Activated CD8-positive, alpha-beta memory T cell treated with anti-CD3 and anti-CD28 coated beads, Interleukin-2, amount 10 ng/mL, durations not matched to agents 7 days and 5 days (primary cell): ENCODE measurements around the gene ATXN1. TPM values are rescaled to one million over a fixed set of nuclear protein-coding genes. Genes with fewer than 3 reads are reported as not detected.
A peak's percentile ranks its signal among the peaks of the same experiment; 100 is the strongest.

Experiments used
- ATAC-seq: fragments of 150-1000 bp; cut with Tn5 transposase; one replicate; pipeline ENCODE4 v1.10.0; 2021; ENCODE audit warnings: moderate library complexity
- CTCF ChIA-PET: fragments of 350-600 bp; sonication (Branson Sonifier 250); formaldehyde crosslinking; loops from one replicate; lab custom pipeline; 2021; ENCODE audit warnings: antibody characterized with exemption; lab: Charles Lee
- DNase-seq: peaks from one replicate; pipeline ENCODE4 v3.0.0-alpha.2; 2020
- H3K27ac Mint-ChIP-seq: one replicate; pipeline ENCODE4 v1.8.0; 2021; ENCODE audit warnings: mild to moderate bottlenecking, mixed read lengths
- H3K27me3 Mint-ChIP-seq: one replicate; pipeline ENCODE4 v1.8.0; 2021; ENCODE audit warnings: mixed read lengths
- H3K36me3 Mint-ChIP-seq: one replicate; pipeline ENCODE4 v1.8.0; 2021; ENCODE audit warnings: mild to moderate bottlenecking, mixed read lengths
- H3K4me1 Mint-ChIP-seq: one replicate; pipeline ENCODE4 v1.8.0; 2021; ENCODE audit warnings: mixed read lengths
- H3K4me3 Mint-ChIP-seq: one replicate; pipeline ENCODE4 v1.8.0; 2021; ENCODE audit warnings: mild to moderate bottlenecking, moderate library complexity, mixed read lengths
- H3K9me3 Mint-ChIP-seq: one replicate; pipeline ENCODE4 v1.8.0; 2022; ENCODE audit warnings: low read depth, mixed read lengths
- total RNA-seq, 2 experiments: library from RNA; stranded (reverse); gene quantifications; one replicate each; pipeline ENCODE4 v1.2.3, GENCODE V29; 2021

ATXN1 gene
- total RNA-seq, 2 experiments from 2014 or later, result 84.6 to 117 TPM

- no peaks in the 10 kb centered on the region for H3K27me3 Mint-ChIP-seq
- DNase-seq (no peak), ATAC-seq (no peak)
- H3K27ac Mint-ChIP-seq, result no peak overlapping the region
- H3K4me3 Mint-ChIP-seq, result no peak overlapping the region
- H3K4me1 Mint-ChIP-seq, result peaks cover 86% of the 10 kb centered on the region
- CTCF ChIA-PET, result interaction anchor here (2.0 kb wide), 1 partner anchor 273 kb away, joined by 5 read pairs; no protein-coding TSS in a partner anchor
- H3K36me3 Mint-ChIP-seq, result peaks cover 16% of the 10 kb centered on the region
- no peaks in the 10 kb centered on the region for H3K9me3 Mint-ChIP-seq
Observed at GRCh38 chr6:16490616-16491015, 270.6 kb downstream of the ATXN1 start.

GRCh38 chr6:16488813-16489212 is 272.4 kb downstream of the ATXN1 start:
- Mint-ChIP-seq H3K4me1 (peaks cover 85% of the 10 kb centered on the region), H3K27ac (peak overlapping the region; percentile 91), H3K27me3 (no peaks in the 10 kb centered on the region), H3K9me3 (no peaks in the 10 kb centered on the region), H3K4me3 (no peak overlapping the region), H3K36me3 (peaks cover 25% of the 10 kb centered on the region)
- ATAC-seq (no peak), DNase-seq (no peak)
- CTCF ChIA-PET, result interaction anchor here (1.0 to 2.2 kb wide), 7 partner anchors 15 to 282 kb away, joined by 3 to 5 read pairs (median 4); no protein-coding TSS in a partner anchor

- Mint-ChIP-seq H3K27me3 (no peaks in the 10 kb centered on the region), H3K4me3 (peak overlapping the region; percentile 73), H3K4me1 (peaks cover 87% of the 10 kb centered on the region), H3K27ac (peak overlapping the region; percentile 91), H3K9me3 (no peaks in the 10 kb centered on the region), H3K36me3 (peaks cover 32% of the 10 kb centered on the region)
- ATAC-seq (peak; percentile 21), DNase-seq (no peak)
- CTCF ChIA-PET, result interaction anchor here (1.0 to 2.2 kb wide), 6 partner anchors 16 to 283 kb away, joined by 3 to 5 read pairs (median 4); no protein-coding TSS in a partner anchor
Observed at GRCh38 chr6:16487996-16488674, 273.1 kb downstream of the ATXN1 start.

- Mint-ChIP-seq H3K4me3 (peak overlapping the region; percentile 73), H3K27me3 (no peaks in the 10 kb centered on the region), H3K36me3 (peaks cover 38% of the 10 kb centered on the region), H3K27ac (peak overlapping the region; percentile 91), H3K9me3 (no peaks in the 10 kb centered on the region), H3K4me1 (peaks cover 92% of the 10 kb centered on the region)
- DNase-seq (peak; percentile 75), ATAC-seq (peak; percentile 13)
- CTCF ChIA-PET, result interaction anchor here (0.6 to 2.6 kb wide), 7 partner anchors 12 to 277 kb away, joined by 3 to 7 read pairs (median 5); partner anchors contain the start of gene ATXN1
Observed at GRCh38 chr6:16486661-16487060, 274.6 kb downstream of the ATXN1 start.

GRCh38 chr6:16483315-16483875 is 277.9 kb downstream of the ATXN1 start:
- ATAC-seq (peak; percentile 31), DNase-seq (peak; percentile 56)
- peak overlapping the region; percentile 91 for H3K27ac Mint-ChIP-seq
- CTCF ChIA-PET, result interaction anchor here (1.6 to 2.3 kb wide), 3 partner anchors 9 to 28 kb away, joined by 4 to 16 read pairs (median 6); no protein-coding TSS in a partner anchor
- no peaks in the 10 kb centered on the region for H3K27me3 Mint-ChIP-seq
- H3K4me1 Mint-ChIP-seq, result peaks cover 89% of the 10 kb centered on the region
- H3K36me3 Mint-ChIP-seq, result peaks cover 54% of the 10 kb centered on the region
- peak overlapping the region; percentile 39 for H3K4me3 Mint-ChIP-seq
- no peaks in the 10 kb centered on the region for H3K9me3 Mint-ChIP-seq

GRCh38 chr6:16482702-16483314 is 278.5 kb downstream of the ATXN1 start:
- peak overlapping the region; percentile 91 for H3K27ac Mint-ChIP-seq
- CTCF ChIA-PET, result interaction anchor here (1.9 kb wide), 1 partner anchor 8 kb away, joined by 6 read pairs; no protein-coding TSS in a partner anchor
- peak; percentile 2 for ATAC-seq
- H3K4me1 Mint-ChIP-seq, result peaks cover 87% of the 10 kb centered on the region
- H3K4me3 Mint-ChIP-seq, result peak overlapping the region; percentile 39
- peak; percentile 62 for DNase-seq
- no peaks in the 10 kb centered on the region for H3K27me3 Mint-ChIP-seq
- no peaks in the 10 kb centered on the region for H3K9me3 Mint-ChIP-seq
- peaks cover 58% of the 10 kb centered on the region for H3K36me3 Mint-ChIP-seq

GRCh38 chr6:16481697-16482399 is 279.4 kb downstream of the ATXN1 start:
- Mint-ChIP-seq H3K27ac (peak overlapping the region; percentile 91), H3K9me3 (no peaks in the 10 kb centered on the region), H3K27me3 (no peaks in the 10 kb centered on the region), H3K36me3 (peaks cover 68% of the 10 kb centered on the region), H3K4me1 (peaks cover 87% of the 10 kb centered on the region), H3K4me3 (peak overlapping the region; percentile 5)
- peak; percentile 83 for ATAC-seq
- CTCF ChIA-PET, result interaction anchor here (1.3 to 2.5 kb wide), 4 partner anchors 11 to 280 kb away, joined by 3 to 8 read pairs (median 7); no protein-coding TSS in a partner anchor
- peak; percentile 85 for DNase-seq

GRCh38 chr6:16480763-16481560 is 280.3 kb downstream of the ATXN1 start:
- CTCF ChIA-PET, result interaction anchor here (0.6 to 2.5 kb wide), 10 partner anchors 10 to 366 kb away, joined by 3 to 8 read pairs (median 4); no protein-coding TSS in a partner anchor
- Mint-ChIP-seq H3K9me3 (no peaks in the 10 kb centered on the region), H3K27me3 (no peaks in the 10 kb centered on the region), H3K4me3 (peak overlapping the region; percentile 25), H3K36me3 (peaks cover 68% of the 10 kb centered on the region), H3K4me1 (peaks cover 86% of the 10 kb centered on the region), H3K27ac (peak overlapping the region; percentile 91)
- no peak for DNase-seq
- ATAC-seq, result no peak

GRCh38 chr6:16477367-16478149 is 283.7 kb downstream of the ATXN1 start:
- Mint-ChIP-seq H3K9me3 (no peaks in the 10 kb centered on the region), H3K4me3 (no peak overlapping the region), H3K36me3 (peaks cover 64% of the 10 kb centered on the region), H3K4me1 (peaks cover 82% of the 10 kb centered on the region), H3K27me3 (no peaks in the 10 kb centered on the region), H3K27ac (peak overlapping the region; percentile 20)
- no peak for DNase-seq
- CTCF ChIA-PET, result interaction anchor here (1.3 kb wide), 1 partner anchor 34 kb away, joined by 4 read pairs; no protein-coding TSS in a partner anchor
- no peak for ATAC-seq

- H3K36me3 Mint-ChIP-seq, result peaks cover 58% of the 10 kb centered on the region
- H3K27me3 Mint-ChIP-seq, result no peaks in the 10 kb centered on the region
- CTCF ChIA-PET, result no interaction called here
- DNase-seq (no peak), ATAC-seq (no peak)
- peaks cover 82% of the 10 kb centered on the region for H3K4me1 Mint-ChIP-seq
- H3K9me3 Mint-ChIP-seq, result no peaks in the 10 kb centered on the region
- H3K27ac Mint-ChIP-seq, result peak overlapping the region; percentile 58
- H3K4me3 Mint-ChIP-seq, result no peak overlapping the region
Observed at GRCh38 chr6:16476861-16477260, 284.4 kb downstream of the ATXN1 start.

- ATAC-seq, result no peak
- no peak overlapping the region for H3K27ac Mint-ChIP-seq
- CTCF ChIA-PET, result no interaction called here
- H3K4me3 Mint-ChIP-seq, result no peak overlapping the region
- no peaks in the 10 kb centered on the region for H3K9me3 Mint-ChIP-seq
- DNase-seq, result no peak
- H3K4me1 Mint-ChIP-seq, result peaks cover 82% of the 10 kb centered on the region
- H3K36me3 Mint-ChIP-seq, result peaks cover 56% of the 10 kb centered on the region
- no peaks in the 10 kb centered on the region for H3K27me3 Mint-ChIP-seq
Observed at GRCh38 chr6:16475494-16475781, 285.8 kb downstream of the ATXN1 start.
